HepG2 (cell line): Measurements from ENCODE around the gene SRSF3. TPM values are rescaled to one million over a fixed set of nuclear protein-coding genes. Genes with fewer than 3 reads are reported as not detected.
A peak's percentile ranks its signal among the peaks of the same experiment; 100 is the strongest.

Source experiments
- ARNTL ChIP-seq: sonication (generic); formaldehyde crosslinking; IDR thresholded peaks from 2 replicates; pipeline ENCODE4 v1.4.0; 2020; ENCODE audit warnings: mild to moderate bottlenecking, missing genetic modification reagents
- ELF4 ChIP-seq: sonication (generic); formaldehyde crosslinking; IDR thresholded peaks from 2 replicates; pipeline ENCODE4 v1.5.0; 2020; ENCODE audit warnings: missing genetic modification reagents, mild to moderate bottlenecking, moderate library complexity, borderline replicate concordance
- JUND ChIP-seq: sonication (generic); formaldehyde crosslinking; IDR thresholded peaks from 2 replicates; pipeline ENCODE4 v1.8.0; 2022; ENCODE audit warnings: mild to moderate bottlenecking, missing genetic modification reagents
- KLF9 ChIP-seq: IDR thresholded peaks from 2 replicates; pipeline ENCODE4 v1.6.1; 2016; ENCODE audit warnings: low read depth
- LRRFIP1 ChIP-seq: sonication (generic); formaldehyde crosslinking; conservative IDR thresholded peaks from 2 replicates; pipeline ENCODE4 v1.4.0; 2020; ENCODE audit warnings: missing genetic modification reagents
- MAX ChIP-seq: IDR thresholded peaks from 2 replicates; pipeline ENCODE4 v1.6.1; 2012; ENCODE audit warnings: inconsistent platforms
- MXD1 ChIP-seq: sonication (generic); formaldehyde crosslinking; IDR thresholded peaks from 2 replicates; pipeline ENCODE4 v1.4.0; 2020; ENCODE audit warnings: mild to moderate bottlenecking, missing genetic modification reagents
- NPAS2 ChIP-seq: sonication (generic); formaldehyde crosslinking; IDR thresholded peaks from 2 replicates; pipeline ENCODE4 v1.8.0; 2022; ENCODE audit warnings: mild to moderate bottlenecking, missing genetic modification reagents, borderline replicate concordance
- SCMH1 ChIP-seq: sonication (generic); formaldehyde crosslinking; IDR thresholded peaks from 2 replicates; pipeline ENCODE4 v1.9.0; 2021; ENCODE audit warnings: missing genetic modification reagents, mild to moderate bottlenecking, borderline replicate concordance
- SMAD3 ChIP-seq: sonication (generic); formaldehyde crosslinking; IDR thresholded peaks from 2 replicates; pipeline ENCODE4 v1.4.0; 2020; ENCODE audit warnings: missing genetic modification reagents
- TBL1XR1 ChIP-seq: fragments of 150-350 bp; IDR thresholded peaks from 2 replicates; pipeline ENCODE4 v1.6.1; 2014; ENCODE audit warnings: borderline replicate concordance, low read length; ENCODE audit not compliant: partially characterized antibody
- TRIM24 ChIP-seq: sonication (generic); formaldehyde crosslinking; IDR thresholded peaks from 2 replicates; pipeline ENCODE4 v1.8.0; 2022; ENCODE audit warnings: mild to moderate bottlenecking, missing genetic modification reagents
- ZBTB25 ChIP-seq: IDR thresholded peaks from 2 replicates; pipeline ENCODE4 v1.6.1; 2018; ENCODE audit warnings: missing genetic modification reagents
- ZFP82 ChIP-seq: sonication (generic); formaldehyde crosslinking; IDR thresholded peaks from 2 replicates; pipeline ENCODE4 v1.5.1; 2020; ENCODE audit warnings: mild to moderate bottlenecking, missing genetic modification reagents, borderline replicate concordance
- ZNF18 ChIP-seq: sonication (generic); formaldehyde crosslinking; IDR thresholded peaks from 2 replicates; pipeline ENCODE4 v1.8.0; 2022; ENCODE audit warnings: mild to moderate bottlenecking, missing genetic modification reagents; ENCODE audit not compliant: insufficient replicate concordance
- ZNF232 ChIP-seq: sonication (generic); formaldehyde crosslinking; IDR thresholded peaks from 2 replicates; pipeline ENCODE4 v1.4.0; 2020; ENCODE audit warnings: missing genetic modification reagents, borderline replicate concordance
- ZNF275 ChIP-seq: sonication (generic); formaldehyde crosslinking; IDR thresholded peaks from 2 replicates; pipeline ENCODE4 v1.8.0; 2022; ENCODE audit warnings: missing genetic modification reagents, mild to moderate bottlenecking, inconsistent platforms, borderline replicate concordance
- ZNF367 ChIP-seq: sonication (generic); formaldehyde crosslinking; IDR thresholded peaks from 2 replicates; pipeline ENCODE4 v1.4.0; 2020; ENCODE audit warnings: missing genetic modification reagents, borderline replicate concordance
- ZNF383 ChIP-seq: sonication (generic); formaldehyde crosslinking; IDR thresholded peaks from 2 replicates; pipeline ENCODE4 v1.4.0; 2020; ENCODE audit warnings: missing genetic modification reagents, mild to moderate bottlenecking, borderline replicate concordance
- ZNF546 ChIP-seq: sonication (generic); formaldehyde crosslinking; conservative IDR thresholded peaks from 2 replicates; pipeline ENCODE4 v1.8.1; 2023; ENCODE audit warnings: mild to moderate bottlenecking, missing genetic modification reagents
- ZNF564 ChIP-seq: sonication (generic); formaldehyde crosslinking; IDR thresholded peaks from 2 replicates; pipeline ENCODE4 v1.8.1; 2023; ENCODE audit warnings: mild to moderate bottlenecking, missing genetic modification reagents
- ZNF580 ChIP-seq: IDR thresholded peaks from 2 replicates; pipeline ENCODE4 v1.6.1; 2016; ENCODE audit warnings: low read depth, borderline replicate concordance
- ZNF83 ChIP-seq: sonication (generic); formaldehyde crosslinking; IDR thresholded peaks from 2 replicates; pipeline ENCODE4 v1.4.0; 2020; ENCODE audit warnings: missing genetic modification reagents, mild to moderate bottlenecking, borderline replicate concordance
- polyA plus RNA-seq, 8 experiments: library from polyadenylated mRNA; depleted of rRNA in 3 of 8; stranded (reverse) in 7 of 8; unstranded in 1 of 8; fragments of >200 nt; fragmentation: Illumina TruSeq in 4 of 8; extraction: Trizol in 4 of 8; gene quantifications; 2 replicates each; pipeline versions ENCODE4 v1.2.1 to v1.2.3, GENCODE V29; 2011 to 2016; ENCODE audit warnings: low read depth in 4 of 8, missing spikeins in 1 of 8, mixed read lengths in 1 of 8; ENCODE audit not compliant: insufficient read depth in 1 of 8
- total RNA-seq, 5 experiments: library from RNA; depleted of rRNA; stranded (reverse); fragments of >200 nt; fragmentation: Illumina TruSeq; extraction: Trizol; gene quantifications; 2 replicates each; pipeline ENCODE4 v1.2.3, GENCODE V29; 2016; ENCODE audit warnings: low read depth in 1 of 5

SRSF3 gene
- total and polyA plus RNA-seq, 2 of the 13 experiments (the other 11 are each of a cell fraction or from before 2014, with no cell fraction given), result 206 to 684 TPM

GRCh38 chr6:36607683-36608386 lies 13.7 kb downstream of the SRSF3 start (continued):
- TF ChIP-seq MXD1 (no peak), JUND (CRISPR knock-in tag) (no peak), SMAD3 (no peak), ZNF546 (CRISPR knock-in tag) (no peak), TRIM24 (CRISPR knock-in tag) (no peak), ELF4 (CRISPR knock-in tag) (no peak), NPAS2 (CRISPR knock-in tag) (no peak), ZNF564 (CRISPR knock-in tag) (no peak), SCMH1 (CRISPR knock-in tag) (no peak), ZNF83 (no peak), ZBTB25 (CRISPR knock-in tag) (no peak), MAX (no peak), ZNF275 (CRISPR knock-in tag) (peak; percentile 48; the same call in 1 of the 2 replicates), ZNF383 (CRISPR knock-in tag) (no peak), ZNF580 (CRISPR knock-in tag) (no peak), TBL1XR1 (no peak), ZNF232 (CRISPR knock-in tag) (no peak), ZNF18 (no peak), LRRFIP1 (CRISPR knock-in tag) (no peak), ZNF367 (CRISPR knock-in tag) (no peak), ARNTL (CRISPR knock-in tag) (no peak), KLF9 (CRISPR knock-in tag) (no peak), ZFP82 (CRISPR knock-in tag) (no peak)
